Astrocyte (in vitro differentiated cells and primary cell): ENCODE results near the gene SHROOM3.

ENCODE experiments used
- EZH2 ChIP-seq: IDR thresholded peaks from 2 replicates; pipeline ENCODE4 v1.6.1; 2012; ENCODE audit warnings: mild to moderate bottlenecking, low read length, inconsistent platforms; ENCODE audit not compliant: insufficient read depth
- TF ChIP-seq, protein P1 (sequence below): IDR thresholded peaks from 2 replicates; pipeline ENCODE4 v1.5.1; 2011; ENCODE audit warnings: low read depth, mild to moderate bottlenecking, inconsistent platforms, low read length, moderate library complexity; ENCODE audit not compliant: insufficient read depth

GRCh38 chr4:76488455-76488854 lies 53.4 kb downstream of the SHROOM3 start:
- TF ChIP-seq, protein P1, sequence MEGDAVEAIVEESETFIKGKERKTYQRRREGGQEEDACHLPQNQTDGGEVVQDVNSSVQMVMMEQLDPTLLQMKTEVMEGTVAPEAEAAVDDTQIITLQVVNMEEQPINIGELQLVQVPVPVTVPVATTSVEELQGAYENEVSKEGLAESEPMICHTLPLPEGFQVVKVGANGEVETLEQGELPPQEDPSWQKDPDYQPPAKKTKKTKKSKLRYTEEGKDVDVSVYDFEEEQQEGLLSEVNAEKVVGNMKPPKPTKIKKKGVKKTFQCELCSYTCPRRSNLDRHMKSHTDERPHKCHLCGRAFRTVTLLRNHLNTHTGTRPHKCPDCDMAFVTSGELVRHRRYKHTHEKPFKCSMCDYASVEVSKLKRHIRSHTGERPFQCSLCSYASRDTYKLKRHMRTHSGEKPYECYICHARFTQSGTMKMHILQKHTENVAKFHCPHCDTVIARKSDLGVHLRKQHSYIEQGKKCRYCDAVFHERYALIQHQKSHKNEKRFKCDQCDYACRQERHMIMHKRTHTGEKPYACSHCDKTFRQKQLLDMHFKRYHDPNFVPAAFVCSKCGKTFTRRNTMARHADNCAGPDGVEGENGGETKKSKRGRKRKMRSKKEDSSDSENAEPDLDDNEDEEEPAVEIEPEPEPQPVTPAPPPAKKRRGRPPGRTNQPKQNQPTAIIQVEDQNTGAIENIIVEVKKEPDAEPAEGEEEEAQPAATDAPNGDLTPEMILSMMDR = no peak
- no peak for TF ChIP-seq EZH2
